GM21390 (cell line): ENCODE measurements around the gene THY1.
"Not testable (repeated sequence)": the region's sequence is repeated elsewhere in the genome, so short reads cannot be mapped to it uniquely, and the experiment has no call there.

Experiments
- ATAC-seq: cut with Tn5 transposase; IDR thresholded peaks from one replicate; pipeline ENCODE4 v1.9.1; 2021; ENCODE audit not compliant: unreplicated experiment

THY1 gene

GRCh38 chr11:119445850-119446249, 22.9 kb upstream of the THY1 start:
- no peak for ATAC-seq

GRCh38 chr11:119445379-119445778, 22.4 kb upstream of the THY1 start:
- ATAC-seq, result no peak

DNA sequence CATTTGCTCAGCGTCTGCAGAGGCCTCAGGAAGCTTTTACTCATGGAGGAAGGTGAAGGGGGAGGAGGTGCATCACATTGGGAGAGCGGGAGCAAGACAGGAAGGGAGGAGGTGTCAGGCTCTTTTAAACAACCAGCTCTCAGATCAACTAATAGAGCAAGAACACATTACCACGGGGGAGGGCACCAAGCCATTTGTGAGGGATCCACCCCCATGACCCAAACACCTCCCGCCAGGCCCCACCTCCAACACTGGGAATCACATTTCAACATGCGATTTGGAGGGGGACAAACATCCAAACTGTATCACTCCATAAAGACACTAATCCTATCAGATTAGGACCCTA, 18.9 kb upstream of the THY1 start:
- ATAC-seq, result no peak

DNA sequence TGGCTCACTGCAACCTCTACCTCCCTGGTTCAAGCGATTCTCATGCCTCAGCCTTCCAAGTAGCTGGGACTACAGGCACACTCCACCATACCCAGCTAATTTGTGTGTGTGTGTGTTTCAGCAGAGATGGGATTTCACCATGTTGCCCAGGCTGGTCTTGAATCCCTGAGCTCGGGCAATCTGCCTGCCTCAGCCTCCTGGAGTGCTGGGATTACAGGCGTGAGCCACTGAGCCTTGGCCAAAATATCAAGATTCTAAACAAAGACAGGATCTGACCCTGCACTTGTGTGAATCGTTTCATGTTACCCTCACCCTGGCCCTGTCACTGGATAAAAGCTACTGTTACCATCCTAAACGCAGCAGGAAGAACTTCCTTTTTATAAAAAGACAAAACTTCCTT, 15.6 kb upstream of the THY1 start:
- ATAC-seq, result no peak

GRCh38 chr11:119437521-119437920, 14.5 kb upstream of the THY1 start:
- ATAC-seq, result not testable (repeated sequence)

DNA sequence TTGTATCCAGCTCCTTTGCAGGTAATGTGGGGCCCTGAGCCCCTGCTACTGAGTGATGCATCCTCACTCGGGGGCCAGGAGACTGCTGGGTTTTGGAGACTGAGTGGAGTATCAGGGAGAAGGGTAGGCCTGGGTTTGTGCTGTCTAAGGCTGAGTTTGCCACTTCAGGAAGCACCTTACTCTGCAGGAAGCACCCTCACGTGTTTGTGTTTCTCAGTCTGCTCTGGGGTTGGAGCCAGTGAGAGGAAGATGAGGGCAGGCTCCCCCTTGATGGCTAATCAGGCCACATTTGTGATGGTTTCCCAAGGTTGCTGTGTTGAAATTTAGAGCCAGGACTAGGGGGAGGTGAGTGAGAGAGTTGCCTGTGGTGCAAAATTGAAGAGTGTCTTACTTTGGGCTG, 13.7 kb upstream of the THY1 start:
- ATAC-seq, result no peak

- no peak for ATAC-seq
Measured at GRCh38 chr11:119436093-119436492, 13.1 kb upstream of the THY1 start.

DNA sequence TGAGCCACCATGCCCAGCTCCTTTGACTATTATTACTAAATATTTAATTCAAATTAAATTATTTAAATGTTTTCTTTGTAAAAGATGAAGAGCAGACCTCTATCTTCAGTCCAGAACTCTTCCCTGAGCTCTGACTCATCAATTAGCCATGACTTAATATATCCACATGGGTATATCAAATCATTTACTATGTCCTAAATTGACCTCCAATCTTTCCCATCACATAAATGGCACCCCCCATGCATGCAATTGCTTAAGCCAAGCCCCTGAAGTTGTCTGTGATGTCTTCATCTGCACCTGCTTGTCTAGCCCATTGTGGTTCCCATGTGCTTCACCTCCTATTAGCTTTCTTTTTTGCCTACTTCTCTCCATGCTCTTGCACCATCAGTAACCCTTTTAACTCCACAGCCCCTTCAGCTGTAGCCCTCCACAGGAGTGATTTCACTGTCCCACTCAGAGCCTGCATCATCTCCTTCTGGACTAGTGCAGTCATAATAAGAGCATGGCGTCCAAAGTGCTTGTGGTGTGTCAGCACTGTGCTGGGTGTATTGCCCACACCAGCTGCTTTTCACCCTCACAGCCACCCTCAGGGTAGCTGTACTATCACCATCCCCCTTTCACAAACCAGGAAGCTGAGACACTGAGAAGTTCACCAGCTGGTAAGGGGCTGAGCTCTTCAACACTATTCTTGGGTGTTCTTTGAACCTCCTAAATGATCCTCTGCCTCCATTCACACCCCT, 11.8 kb upstream of the THY1 start:
- no peak for ATAC-seq

GRCh38 chr11:119433358-119433725, 10.4 kb upstream of the THY1 start:
- no peak for ATAC-seq

- ATAC-seq, result no peak
Measured at GRCh38 chr11:119432484-119433357, 9.7 kb upstream of the THY1 start.

- no peak for ATAC-seq
Measured at GRCh38 chr11:119431523-119431922, 8.6 kb upstream of the THY1 start.

GRCh38 chr11:119427279-119427678, 4.3 kb upstream of the THY1 start:
- ATAC-seq, result no peak

- no peak for ATAC-seq
Measured at GRCh38 chr11:119426142-119426541, 3.2 kb upstream of the THY1 start.

- no peak for ATAC-seq
Measured at GRCh38 chr11:119424775-119425174, 1.8 kb upstream of the THY1 start.

- ATAC-seq, result no peak
Measured at GRCh38 chr11:119424276-119424675, 1.3 kb upstream of the THY1 start.

DNA sequence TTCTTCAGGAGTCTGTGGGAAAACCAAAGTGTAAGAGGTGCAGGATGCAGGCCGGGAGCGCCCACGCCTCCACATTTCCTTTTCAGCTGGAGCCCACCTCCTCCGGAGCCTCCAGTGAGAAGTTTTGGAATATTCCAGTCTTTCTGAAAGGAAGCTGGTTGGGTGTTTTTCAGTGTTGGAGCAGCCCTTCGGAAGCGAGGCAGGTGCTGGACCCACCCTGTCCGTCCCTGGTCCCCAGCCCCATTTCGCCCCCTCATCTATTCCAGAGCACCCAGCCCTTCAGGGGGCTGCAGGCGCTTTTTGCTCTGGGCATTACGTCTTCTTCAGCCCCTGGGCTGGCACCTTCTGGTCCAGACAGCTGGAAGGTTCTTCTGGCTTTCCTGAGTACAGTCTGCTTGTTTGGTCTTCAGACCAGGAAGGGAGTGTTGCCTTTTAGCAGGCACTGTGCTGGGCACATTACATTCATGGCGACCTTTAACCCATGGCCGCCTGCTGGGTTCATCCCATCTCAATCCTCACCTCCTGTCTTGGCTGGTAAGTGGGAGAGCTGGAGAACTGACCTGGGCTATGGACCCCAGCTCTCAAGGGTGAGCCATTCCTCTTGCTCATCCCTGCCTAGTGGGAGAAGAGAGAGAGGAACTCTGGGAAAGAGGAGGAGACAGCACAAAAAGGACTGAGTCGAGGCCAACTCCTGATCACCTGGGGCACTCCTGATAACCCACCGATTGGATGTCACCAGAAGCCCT, 710 bp upstream of the THY1 start:
- no peak for ATAC-seq

GRCh38 chr11:119421941-119422808, 797 bp downstream of the THY1 start:
- no peak for ATAC-seq

- no peak for ATAC-seq
Measured at GRCh38 chr11:119421351-119421750, 1.6 kb downstream of the THY1 start.

- no peak for ATAC-seq
Measured at GRCh38 chr11:119420631-119421030, 2.3 kb downstream of the THY1 start.

DNA sequence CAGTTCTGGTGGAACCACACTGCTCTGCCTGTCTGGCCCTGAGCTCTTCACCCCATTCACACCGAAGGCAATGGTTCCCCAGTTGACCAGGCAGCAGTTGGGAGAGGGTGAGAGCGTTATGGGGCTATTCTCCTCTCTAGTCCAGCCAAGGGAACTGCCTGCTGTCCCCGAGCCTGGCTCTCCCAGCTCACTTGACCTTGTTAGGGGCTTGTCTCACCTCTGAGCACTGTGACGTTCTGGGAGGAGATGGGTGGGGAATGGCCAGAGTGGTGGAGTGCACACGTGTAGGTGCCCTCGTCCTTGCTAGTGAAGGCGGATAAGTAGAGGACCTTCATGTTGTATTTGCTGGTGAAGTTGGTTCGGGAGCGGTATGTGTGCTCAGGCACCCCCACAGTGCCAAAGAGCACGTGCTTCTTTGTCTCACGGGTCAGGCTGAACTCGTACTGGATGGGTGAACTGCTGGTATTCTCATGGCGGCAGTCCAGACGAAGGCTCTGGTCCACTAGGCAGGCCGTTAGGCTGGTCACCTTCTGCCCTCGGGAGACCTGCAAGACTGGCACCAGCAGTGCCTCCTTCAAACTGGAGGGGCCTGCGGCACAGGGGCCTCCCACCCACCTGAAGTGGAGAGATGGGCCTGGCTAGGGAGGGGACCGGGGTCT, 3.0 kb downstream of the THY1 start:
- ATAC-seq, result no peak
